Measurements from ENCODE around the gene EZR. TPM values are rescaled to one million over a fixed set of nuclear protein-coding genes. Genes with fewer than 3 reads are reported as not detected.

EZR gene
- total RNA-seq, 1 experiment from 2014 or later = 88.5 TPM

GRCh38 chr6:158810155-158811095 is 8.7 kb downstream of the EZR start:
- peak overlapping the region; percentile 94 for H3K4me2 ChIP-seq (ENCODE audit: low read depth, low read length, poor library complexity, severe bottlenecking)
- peak overlapping the region; percentile 96 for H3K27ac ChIP-seq (ENCODE audit: low read length)
- DNase-seq = no peak
- H3K27me3 ChIP-seq (ENCODE audit: low read length) = no peaks in the 10 kb centered on the region
- peaks cover 100% of the 10 kb centered on the region for H3K79me2 ChIP-seq (ENCODE audit: low read length)
- peak overlapping the region; percentile 56 for H3K9ac ChIP-seq (ENCODE audit: low read length)
- no peaks in the 10 kb centered on the region for H3K9me2 ChIP-seq (replicated peaks; ENCODE audit: insufficient read depth, low read length)
- no peaks in the 10 kb centered on the region for H3K9me3 ChIP-seq (ENCODE audit: low read length)
- peak overlapping the region; percentile 42 for H3K4me3 ChIP-seq (ENCODE audit: low read length)
- H3K4me1 ChIP-seq (ENCODE audit: low read length) = peaks cover 100% of the 10 kb centered on the region
- H3K36me3 ChIP-seq (ENCODE audit: insufficient read depth, low read length) = peaks cover 19% of the 10 kb centered on the region; the same call in 1 of the 2 replicates
- H4K20me1 ChIP-seq (ENCODE audit: insufficient read depth, low read depth, low read length) = peaks cover 30% of the 10 kb centered on the region
- no peak overlapping the region for H2AFZ ChIP-seq (ENCODE audit: low read length)

GRCh38 chr6:158808941-158809678 is 10.1 kb downstream of the EZR start:
- Histone ChIP-seq H4K20me1 (ENCODE audit: insufficient read depth, low read depth, low read length) (peaks cover 20% of the 10 kb centered on the region; the same call in 1 of the 2 replicates), H3K9me2 (replicated peaks; ENCODE audit: insufficient read depth, low read length) (no peaks in the 10 kb centered on the region), H3K9ac (ENCODE audit: low read length) (peak overlapping the region; percentile 56), H2AFZ (ENCODE audit: low read length) (no peak overlapping the region), H3K36me3 (ENCODE audit: insufficient read depth, low read length) (peaks cover 12% of the 10 kb centered on the region; the same call in 1 of the 2 replicates), H3K4me3 (ENCODE audit: low read length) (peak overlapping the region; percentile 42), H3K79me2 (ENCODE audit: low read length) (peaks cover 97% of the 10 kb centered on the region), H3K4me2 (ENCODE audit: low read depth, low read length, poor library complexity, severe bottlenecking) (peak overlapping the region; percentile 94), H3K27me3 (ENCODE audit: low read length) (no peaks in the 10 kb centered on the region), H3K4me1 (ENCODE audit: low read length) (peaks cover 98% of the 10 kb centered on the region), H3K9me3 (ENCODE audit: low read length) (no peaks in the 10 kb centered on the region), H3K27ac (ENCODE audit: low read length) (peak overlapping the region; percentile 96)
- peak; percentile 79 for DNase-seq

GRCh38 chr6:158808442-158808833 is 10.7 kb downstream of the EZR start:
- peaks cover 97% of the 10 kb centered on the region for H3K79me2 ChIP-seq (ENCODE audit: low read length)
- peak overlapping the region; percentile 94 for H3K4me2 ChIP-seq (ENCODE audit: low read depth, low read length, poor library complexity, severe bottlenecking)
- peaks cover 12% of the 10 kb centered on the region; the same call in 1 of the 2 replicates for H3K36me3 ChIP-seq (ENCODE audit: insufficient read depth, low read length)
- H3K4me3 ChIP-seq (ENCODE audit: low read length) = peak overlapping the region; percentile 42
- DNase-seq = no peak
- peaks cover 98% of the 10 kb centered on the region for H3K4me1 ChIP-seq (ENCODE audit: low read length)
- H2AFZ ChIP-seq (ENCODE audit: low read length) = no peak overlapping the region
- H3K9me2 ChIP-seq (replicated peaks; ENCODE audit: insufficient read depth, low read length) = no peaks in the 10 kb centered on the region
- peak overlapping the region; percentile 53 for H3K9ac ChIP-seq (ENCODE audit: low read length)
- H4K20me1 ChIP-seq (ENCODE audit: insufficient read depth, low read depth, low read length) = peaks cover 16% of the 10 kb centered on the region; the same call in 1 of the 2 replicates
- peak overlapping the region; percentile 96 for H3K27ac ChIP-seq (ENCODE audit: low read length)
- H3K9me3 ChIP-seq (ENCODE audit: low read length) = no peaks in the 10 kb centered on the region
- H3K27me3 ChIP-seq (ENCODE audit: low read length) = no peaks in the 10 kb centered on the region

- no peak for DNase-seq
- H3K79me2 ChIP-seq (ENCODE audit: low read length) = peaks cover 95% of the 10 kb centered on the region
- peaks cover 14% of the 10 kb centered on the region for H4K20me1 ChIP-seq (ENCODE audit: insufficient read depth, low read depth, low read length)
- H3K4me2 ChIP-seq (ENCODE audit: low read depth, low read length, poor library complexity, severe bottlenecking) = peak overlapping the region; percentile 94
- H3K4me1 ChIP-seq (ENCODE audit: low read length) = peaks cover 97% of the 10 kb centered on the region
- peak overlapping the region; percentile 53 for H3K9ac ChIP-seq (ENCODE audit: low read length)
- H2AFZ ChIP-seq (ENCODE audit: low read length) = no peak overlapping the region
- H3K27me3 ChIP-seq (ENCODE audit: low read length) = no peaks in the 10 kb centered on the region
- H3K27ac ChIP-seq (ENCODE audit: low read length) = peak overlapping the region; percentile 96
- peak overlapping the region; percentile 42 for H3K4me3 ChIP-seq (ENCODE audit: low read length)
- H3K9me2 ChIP-seq (replicated peaks; ENCODE audit: insufficient read depth, low read length) = no peaks in the 10 kb centered on the region
- peaks cover 12% of the 10 kb centered on the region; the same call in 1 of the 2 replicates for H3K36me3 ChIP-seq (ENCODE audit: insufficient read depth, low read length)
- no peaks in the 10 kb centered on the region for H3K9me3 ChIP-seq (ENCODE audit: low read length)
Measured at GRCh38 chr6:158807515-158808441, 11.4 kb downstream of the EZR start.

GRCh38 chr6:158805698-158806377 is 13.3 kb downstream of the EZR start:
- H4K20me1 ChIP-seq (ENCODE audit: insufficient read depth, low read depth, low read length) = peaks cover 18% of the 10 kb centered on the region
- DNase-seq = no peak
- no peaks in the 10 kb centered on the region for H3K9me3 ChIP-seq (ENCODE audit: low read length)
- no peak overlapping the region for H2AFZ ChIP-seq (ENCODE audit: low read length)
- H3K9me2 ChIP-seq (replicated peaks; ENCODE audit: insufficient read depth, low read length) = no peaks in the 10 kb centered on the region
- H3K4me3 ChIP-seq (ENCODE audit: low read length) = 0 out of 2 replicates have a peak overlapping the region, but pooled peaks have one; percentile 12
- peak overlapping the region; percentile 31 for H3K9ac ChIP-seq (ENCODE audit: low read length)
- H3K4me1 ChIP-seq (ENCODE audit: low read length) = peaks cover 96% of the 10 kb centered on the region
- peak overlapping the region; percentile 96 for H3K27ac ChIP-seq (ENCODE audit: low read length)
- H3K4me2 ChIP-seq (ENCODE audit: low read depth, low read length, poor library complexity, severe bottlenecking) = peak overlapping the region; percentile 94
- peaks cover 12% of the 10 kb centered on the region; the same call in 1 of the 2 replicates for H3K36me3 ChIP-seq (ENCODE audit: insufficient read depth, low read length)
- no peaks in the 10 kb centered on the region for H3K27me3 ChIP-seq (ENCODE audit: low read length)
- peaks cover 95% of the 10 kb centered on the region for H3K79me2 ChIP-seq (ENCODE audit: low read length)

GRCh38 chr6:158804207-158804606 is 15.0 kb downstream of the EZR start:
- no peak for DNase-seq
- Histone ChIP-seq H3K27me3 (ENCODE audit: low read length) (no peaks in the 10 kb centered on the region), H3K9me2 (replicated peaks; ENCODE audit: insufficient read depth, low read length) (no peaks in the 10 kb centered on the region), H4K20me1 (ENCODE audit: insufficient read depth, low read depth, low read length) (peaks cover 31% of the 10 kb centered on the region), H3K9me3 (ENCODE audit: low read length) (no peaks in the 10 kb centered on the region), H2AFZ (ENCODE audit: low read length) (no peak overlapping the region), H3K4me1 (ENCODE audit: low read length) (peaks cover 96% of the 10 kb centered on the region), H3K36me3 (ENCODE audit: insufficient read depth, low read length) (peaks cover 9% of the 10 kb centered on the region; the same call in 1 of the 2 replicates), H3K27ac (ENCODE audit: low read length) (peak overlapping the region; percentile 96), H3K9ac (ENCODE audit: low read length) (peak overlapping the region; percentile 41), H3K4me2 (ENCODE audit: low read depth, low read length, poor library complexity, severe bottlenecking) (peak overlapping the region; percentile 94), H3K79me2 (ENCODE audit: low read length) (peaks cover 95% of the 10 kb centered on the region), H3K4me3 (ENCODE audit: low read length) (peak overlapping the region; percentile 44)

- H4K20me1 ChIP-seq (ENCODE audit: insufficient read depth, low read depth, low read length) = peaks cover 36% of the 10 kb centered on the region
- peak overlapping the region; percentile 94 for H3K4me2 ChIP-seq (ENCODE audit: low read depth, low read length, poor library complexity, severe bottlenecking)
- H3K4me3 ChIP-seq (ENCODE audit: low read length) = peak overlapping the region; percentile 44
Measured at GRCh38 chr6:158803733-158804143, 15.4 kb downstream of the EZR start.

More at GRCh38 chr6:158803733-158804143, 15.4 kb downstream of the EZR start:
- Histone ChIP-seq H2AFZ (ENCODE audit: low read length) (no peak overlapping the region), H3K4me1 (ENCODE audit: low read length) (peaks cover 96% of the 10 kb centered on the region), H3K9ac (ENCODE audit: low read length) (peak overlapping the region; percentile 41), H3K27me3 (ENCODE audit: low read length) (no peaks in the 10 kb centered on the region), H3K9me3 (ENCODE audit: low read length) (no peaks in the 10 kb centered on the region), H3K79me2 (ENCODE audit: low read length) (peaks cover 95% of the 10 kb centered on the region), H3K27ac (ENCODE audit: low read length) (peak overlapping the region; percentile 96), H3K36me3 (ENCODE audit: insufficient read depth, low read length) (peaks cover 9% of the 10 kb centered on the region; the same call in 1 of the 2 replicates), H3K9me2 (replicated peaks; ENCODE audit: insufficient read depth, low read length) (no peaks in the 10 kb centered on the region)
- peak; percentile 73 for DNase-seq

All from Karpas-422 (cell line).